Measurements from ENCODE around the gene REG1B. TPM values are rescaled to one million over a fixed set of nuclear protein-coding genes. Genes with fewer than 3 reads are reported as not detected.

Gene REG1B
- total RNA-seq: not detected

GRCh38 chr2:79087785-79088364, at the start of gene REG1B:
REG1B (minus strand) TSS chr2:79087993; CDS start chr2:79087612, 381 bp downstream.
- no peak for DNase-seq

- DNase-seq: no peak
Observed at GRCh38 chr2:79131687-79132086, 43.9 kb upstream of the REG1B start.

GRCh38 chr2:79129804-79130203, 42.0 kb upstream of the REG1B start:
- DNase-seq: no peak

GRCh38 chr2:79129260-79129659, 41.5 kb upstream of the REG1B start:
- DNase-seq: no peak

- no peak for DNase-seq
Observed at GRCh38 chr2:79128406-79128805, 40.6 kb upstream of the REG1B start.

GRCh38 chr2:79125721-79125985, 37.9 kb upstream of the REG1B start:
- no peak for DNase-seq

GRCh38 chr2:79124907-79125720, 37.3 kb upstream of the REG1B start:
- DNase-seq: no peak

- DNase-seq: no peak
Observed at GRCh38 chr2:79122676-79123075, 34.9 kb upstream of the REG1B start.

- DNase-seq: no peak
Observed at GRCh38 chr2:79120194-79120713, 32.5 kb upstream of the REG1B start, which contains the start of gene REG1A. REG1A (plus strand) TSS chr2:79120488; CDS start chr2:79120862, 374 bp downstream.

GRCh38 chr2:79116997-79117928, 29.5 kb upstream of the REG1B start:
- no peak for DNase-seq

- no peak for DNase-seq
Observed at GRCh38 chr2:79114797-79115494, 27.2 kb upstream of the REG1B start.

- no peak for DNase-seq
Observed at GRCh38 chr2:79112269-79112668, 24.5 kb upstream of the REG1B start.

- no peak for DNase-seq
Observed at GRCh38 chr2:79105259-79105658, 17.5 kb upstream of the REG1B start.

- DNase-seq: no peak
Observed at GRCh38 chr2:79103214-79103613, 15.4 kb upstream of the REG1B start.

- DNase-seq: no peak
Observed at GRCh38 chr2:79101024-79101423, 13.2 kb upstream of the REG1B start.

GRCh38 chr2:79100285-79100684, 12.5 kb upstream of the REG1B start:
- DNase-seq: no peak

GRCh38 chr2:79099140-79099686, 11.4 kb upstream of the REG1B start:
- no peak for DNase-seq

GRCh38 chr2:79097843-79098242, 10.1 kb upstream of the REG1B start:
- no peak for DNase-seq

- no peak for DNase-seq
Observed at GRCh38 chr2:79090693-79091092, 2.9 kb upstream of the REG1B start.

- no peak for DNase-seq
Observed at GRCh38 chr2:79086255-79086654, 1.5 kb downstream of the REG1B start.

GRCh38 chr2:79085382-79085781, 2.4 kb downstream of the REG1B start:
- DNase-seq: no peak

- DNase-seq: no peak
Observed at GRCh38 chr2:79084495-79085135, 3.2 kb downstream of the REG1B start.

Measured in effector CD4-positive, alpha-beta T cell (primary cell).